ENCODE data around the gene HCRTR1.

Gene HCRTR1

DNA sequence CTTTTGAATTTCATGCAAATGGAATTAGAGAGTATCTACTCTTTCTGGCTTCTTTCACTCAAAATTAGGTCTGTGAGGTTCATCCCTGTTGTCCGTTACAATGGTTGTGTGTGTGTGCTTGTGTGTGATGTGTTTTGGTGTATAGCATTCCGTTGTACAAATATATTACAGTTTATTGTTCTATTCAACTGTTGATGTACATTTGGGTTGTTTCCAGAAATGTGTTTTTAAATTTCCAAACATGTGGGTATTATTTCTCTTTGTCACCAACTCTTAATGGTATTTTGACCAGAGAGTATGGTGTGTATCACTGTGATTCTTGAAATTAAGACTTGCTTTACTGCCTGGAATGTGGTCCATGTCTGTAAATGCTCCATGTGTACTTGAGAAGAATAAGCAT, 16.8 kb upstream of the HCRTR1 start:
- DNase-seq (ENCODE audit: low spot score): no peak
- ChIA-PET CTCF (interaction anchor here (0.5 kb wide), 1 partner anchor 38 kb away, joined by 3 read pairs; no protein-coding TSS in a partner anchor), POLR2A (ENCODE audit: low non-redundant PET) (no interaction called here)
- TF ChIP-seq, protein P1, sequence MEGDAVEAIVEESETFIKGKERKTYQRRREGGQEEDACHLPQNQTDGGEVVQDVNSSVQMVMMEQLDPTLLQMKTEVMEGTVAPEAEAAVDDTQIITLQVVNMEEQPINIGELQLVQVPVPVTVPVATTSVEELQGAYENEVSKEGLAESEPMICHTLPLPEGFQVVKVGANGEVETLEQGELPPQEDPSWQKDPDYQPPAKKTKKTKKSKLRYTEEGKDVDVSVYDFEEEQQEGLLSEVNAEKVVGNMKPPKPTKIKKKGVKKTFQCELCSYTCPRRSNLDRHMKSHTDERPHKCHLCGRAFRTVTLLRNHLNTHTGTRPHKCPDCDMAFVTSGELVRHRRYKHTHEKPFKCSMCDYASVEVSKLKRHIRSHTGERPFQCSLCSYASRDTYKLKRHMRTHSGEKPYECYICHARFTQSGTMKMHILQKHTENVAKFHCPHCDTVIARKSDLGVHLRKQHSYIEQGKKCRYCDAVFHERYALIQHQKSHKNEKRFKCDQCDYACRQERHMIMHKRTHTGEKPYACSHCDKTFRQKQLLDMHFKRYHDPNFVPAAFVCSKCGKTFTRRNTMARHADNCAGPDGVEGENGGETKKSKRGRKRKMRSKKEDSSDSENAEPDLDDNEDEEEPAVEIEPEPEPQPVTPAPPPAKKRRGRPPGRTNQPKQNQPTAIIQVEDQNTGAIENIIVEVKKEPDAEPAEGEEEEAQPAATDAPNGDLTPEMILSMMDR (conservative IDR thresholded peaks at IDR 0.05; ENCODE audit: low read depth): no peak
- H3K27ac ChIP-seq: no peak overlapping the region

DNA sequence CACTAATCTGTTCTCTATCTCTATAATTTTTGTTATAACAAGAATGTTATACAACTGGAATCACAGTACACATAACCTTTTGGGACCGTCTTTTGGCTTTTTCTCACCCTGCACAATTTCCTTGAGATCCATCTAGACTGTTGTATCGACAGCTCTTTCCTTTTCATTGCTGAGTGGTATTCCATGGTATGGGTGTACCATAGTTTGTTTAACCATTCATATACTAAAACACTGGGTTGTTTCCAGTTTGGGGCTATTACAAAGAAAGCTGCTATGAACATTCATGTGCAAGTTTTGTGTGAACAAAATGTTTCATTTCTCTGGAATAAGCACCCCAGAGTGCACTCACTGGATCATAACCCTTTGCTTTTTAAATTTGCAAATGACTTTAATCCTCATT, 15.4 kb upstream of the HCRTR1 start:
- POLR2A ChIA-PET (ENCODE audit: low non-redundant PET): no interaction called here
- TF ChIP-seq, protein P1 (conservative IDR thresholded peaks at IDR 0.05; ENCODE audit: low read depth): no peak

GRCh38 chr1:31605908-31606427, 11.5 kb upstream of the HCRTR1 start:
- no peak for DNase-seq (ENCODE audit: low spot score)
- TF ChIP-seq, protein P1 (conservative IDR thresholded peaks at IDR 0.05; ENCODE audit: low read depth): no peak
- POLR2A ChIA-PET (ENCODE audit: low non-redundant PET): interaction anchor here (0.6 kb wide), 1 partner anchor 28 kb away, joined by 5 read pairs; no protein-coding TSS in a partner anchor

More for the DNA sequence above, 15.4 kb upstream of the HCRTR1 start:
- H3K27ac ChIP-seq: no peak overlapping the region
- no peak for DNase-seq (ENCODE audit: low spot score)
- CTCF ChIA-PET: interaction anchor here (0.8 to 1.2 kb wide), 2 partner anchors 16 to 417 kb away, joined by 3 read pairs; no protein-coding TSS in a partner anchor

DNA sequence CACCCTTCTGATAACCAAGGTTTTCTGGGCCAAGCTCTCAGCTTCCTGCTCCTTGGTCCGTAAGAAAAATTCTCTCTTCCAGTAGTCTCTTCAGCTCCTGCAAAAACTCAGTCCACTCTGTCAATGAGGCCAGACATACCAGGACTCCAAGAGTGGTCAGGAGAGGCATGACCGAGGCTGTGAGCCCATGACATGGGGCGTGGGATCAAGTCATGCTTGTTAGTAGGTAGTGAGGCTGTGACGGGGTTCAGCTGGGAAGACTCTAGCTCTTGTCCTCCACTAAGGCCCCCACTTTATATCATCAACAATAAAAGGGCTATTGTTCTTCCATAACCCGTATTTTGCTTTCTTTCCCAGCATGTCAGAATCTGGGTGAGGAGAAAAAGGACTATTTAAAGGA, 10.1 kb upstream of the HCRTR1 start:
- no peak overlapping the region for H3K27ac ChIP-seq
- DNase-seq (ENCODE audit: low spot score): no peak
- ChIA-PET POLR2A (ENCODE audit: low non-redundant PET) (no interaction called here), CTCF (interaction anchor here (0.5 kb wide), 1 partner anchor 237 kb away, joined by 4 read pairs; no protein-coding TSS in a partner anchor)
- TF ChIP-seq, protein P1 (conservative IDR thresholded peaks at IDR 0.05; ENCODE audit: low read depth): no peak

More at GRCh38 chr1:31605908-31606427, 11.5 kb upstream of the HCRTR1 start:
- no peak overlapping the region for H3K27ac ChIP-seq
- CTCF ChIA-PET: no interaction called here

GRCh38 chr1:31609514-31610118, 7.9 kb upstream of the HCRTR1 start:
- TF ChIP-seq, protein P1 (conservative IDR thresholded peaks at IDR 0.05; ENCODE audit: low read depth): no peak
- H3K27ac ChIP-seq: no peak overlapping the region
- ChIA-PET POLR2A (ENCODE audit: low non-redundant PET) (no interaction called here), CTCF (interaction anchor here (0.8 to 1.2 kb wide), 2 partner anchors 9 to 22 kb away, joined by 3 to 10 read pairs; no protein-coding TSS in a partner anchor)
- DNase-seq (ENCODE audit: low spot score): no peak

GRCh38 chr1:31614414-31615005, 3.0 kb upstream of the HCRTR1 start:
- CTCF ChIA-PET: interaction anchor here (0.6 kb wide), 1 partner anchor 17 kb away, joined by 5 read pairs; no protein-coding TSS in a partner anchor
- TF ChIP-seq, protein P1 (conservative IDR thresholded peaks at IDR 0.05; ENCODE audit: low read depth): no peak
- no peak overlapping the region for H3K27ac ChIP-seq
- DNase-seq (ENCODE audit: low spot score): no peak
- POLR2A ChIA-PET (ENCODE audit: low non-redundant PET): no interaction called here
